DMS153 (cell line): ENCODE data around the gene HCST.
"Not testable (repeated sequence)": the region's sequence is repeated elsewhere in the genome, so short reads cannot be mapped to it uniquely, and the experiment has no call there.

Source experiments
- DNase-seq: peaks from one replicate; lab custom pipeline; 2025; lab: John Stamatoyannopoulos, UW

The HCST gene

GRCh38 chr19:35904311-35905068 lies 2.2 kb downstream of the HCST start:
- DNase-seq: no peak

GRCh38 chr19:35905178-35905727 lies 2.9 kb downstream of the HCST start:
- no peak for DNase-seq

GRCh38 chr19:35907377-35907745 lies 5.0 kb downstream of the HCST start:
- no peak for DNase-seq

- no peak for DNase-seq
Observed at GRCh38 chr19:35908010-35908441, 5.7 kb downstream of the HCST start, which contains the start of gene TYROBP. Gene TYROBP, minus strand, starts transcription at chr19:35908295. Its CDS starts 67 bp downstream, at chr19:35908228.

- no peak for DNase-seq
Observed at GRCh38 chr19:35908973-35909683, 6.8 kb downstream of the HCST start.

- DNase-seq: no peak
Observed at GRCh38 chr19:35909684-35910035, 7.3 kb downstream of the HCST start.

- DNase-seq: not testable (repeated sequence)
Observed at GRCh38 chr19:35910355-35910754, 8.0 kb downstream of the HCST start.

GRCh38 chr19:35911173-35911572 lies 8.8 kb downstream of the HCST start:
- DNase-seq: no peak

- DNase-seq: no peak
Observed at GRCh38 chr19:35911790-35912189, 9.5 kb downstream of the HCST start.

GRCh38 chr19:35913589-35913988 lies 11.3 kb downstream of the HCST start:
- DNase-seq: no peak

GRCh38 chr19:35915443-35915842 lies 13.1 kb downstream of the HCST start:
- DNase-seq: no peak

- DNase-seq: no peak
Observed at GRCh38 chr19:35919306-35919705, 17.0 kb downstream of the HCST start.

GRCh38 chr19:35921012-35921411 lies 18.7 kb downstream of the HCST start:
- no peak for DNase-seq

- no peak for DNase-seq
Observed at GRCh38 chr19:35925501-35925900, 23.2 kb downstream of the HCST start.

- DNase-seq: no peak
Observed at GRCh38 chr19:35928507-35928906, 26.2 kb downstream of the HCST start.

- DNase-seq: no peak
Observed at GRCh38 chr19:35929876-35930275, 27.5 kb downstream of the HCST start.

GRCh38 chr19:35931161-35931873 lies 29.0 kb downstream of the HCST start:
- DNase-seq: peak; percentile 99

- DNase-seq: no peak
Observed at GRCh38 chr19:35931874-35932202, 29.5 kb downstream of the HCST start.

- DNase-seq: no peak
Observed at GRCh38 chr19:35932291-35932936, 30.1 kb downstream of the HCST start.

GRCh38 chr19:35935911-35936737 lies 33.8 kb downstream of the HCST start, which contains the start of gene LRFN3:
Gene LRFN3, plus strand, starts transcription at chr19:35936374. Its CDS starts 3,052 bp downstream, at chr19:35939426.
- peak; percentile 52 for DNase-seq

GRCh38 chr19:35936738-35937268 lies 34.5 kb downstream of the HCST start:
- DNase-seq: no peak
